ENCODE data around the gene HGD.

Gene HGD

DNA sequence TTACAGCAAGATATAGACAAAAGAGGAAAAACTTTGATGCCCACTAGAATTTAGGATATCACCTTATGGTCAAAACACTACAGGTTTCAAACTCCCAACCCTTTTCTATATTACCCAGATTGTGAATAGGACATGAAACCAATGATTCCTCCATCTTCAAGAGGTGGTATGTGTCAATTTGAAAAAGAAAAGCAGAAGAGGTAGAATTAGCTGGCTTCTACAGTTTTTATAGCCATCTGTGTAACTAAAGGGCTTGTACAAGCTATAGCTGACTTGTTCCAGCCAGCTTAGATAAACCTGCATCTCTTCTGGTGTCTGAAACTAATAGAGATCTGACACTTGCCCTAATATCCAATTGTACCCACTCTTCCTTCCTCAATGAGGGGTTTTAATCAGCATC, 24.9 kb upstream of the HGD start:
- TF ChIP-seq CTCF (IDR thresholded peaks at IDR 0.05; ENCODE audit: insufficient read depth, missing control alignments) = no peak
- no peak for DNase-seq (ENCODE audit: insufficient read length, low spot score)
- peak; percentile 21 for FAIRE-seq

- TF ChIP-seq CTCF (IDR thresholded peaks at IDR 0.05; ENCODE audit: insufficient read depth, missing control alignments) = no peak
- DNase-seq (ENCODE audit: insufficient read length, low spot score) (no peak), FAIRE-seq (no peak)
These were observed 24.0 kb upstream of the HGD start for GRCh38 chr3:120705884-120706582.

DNA sequence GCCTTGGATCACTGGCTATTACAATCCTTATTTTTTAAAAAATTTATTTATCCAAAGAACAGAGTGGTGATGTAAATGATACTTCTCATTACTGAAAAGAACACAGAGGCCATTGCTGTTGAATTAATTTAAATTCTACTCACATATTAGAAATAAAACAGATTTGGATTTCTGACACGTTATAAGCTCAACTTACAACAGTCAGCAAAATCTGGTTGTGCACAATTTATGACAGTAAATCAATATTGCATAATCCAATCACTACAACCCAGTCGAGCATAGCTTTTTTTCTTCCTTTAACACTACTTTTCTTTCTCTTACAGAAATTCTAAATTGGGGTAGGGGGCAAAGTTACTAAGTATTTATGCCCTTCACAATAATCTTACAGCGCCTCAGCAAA, 17.3 kb upstream of the HGD start:
- TF ChIP-seq CTCF (IDR thresholded peaks at IDR 0.05; ENCODE audit: insufficient read depth, missing control alignments) = no peak
- DNase-seq (ENCODE audit: insufficient read length, low spot score) (no peak), FAIRE-seq (peak; percentile 81)

DNA sequence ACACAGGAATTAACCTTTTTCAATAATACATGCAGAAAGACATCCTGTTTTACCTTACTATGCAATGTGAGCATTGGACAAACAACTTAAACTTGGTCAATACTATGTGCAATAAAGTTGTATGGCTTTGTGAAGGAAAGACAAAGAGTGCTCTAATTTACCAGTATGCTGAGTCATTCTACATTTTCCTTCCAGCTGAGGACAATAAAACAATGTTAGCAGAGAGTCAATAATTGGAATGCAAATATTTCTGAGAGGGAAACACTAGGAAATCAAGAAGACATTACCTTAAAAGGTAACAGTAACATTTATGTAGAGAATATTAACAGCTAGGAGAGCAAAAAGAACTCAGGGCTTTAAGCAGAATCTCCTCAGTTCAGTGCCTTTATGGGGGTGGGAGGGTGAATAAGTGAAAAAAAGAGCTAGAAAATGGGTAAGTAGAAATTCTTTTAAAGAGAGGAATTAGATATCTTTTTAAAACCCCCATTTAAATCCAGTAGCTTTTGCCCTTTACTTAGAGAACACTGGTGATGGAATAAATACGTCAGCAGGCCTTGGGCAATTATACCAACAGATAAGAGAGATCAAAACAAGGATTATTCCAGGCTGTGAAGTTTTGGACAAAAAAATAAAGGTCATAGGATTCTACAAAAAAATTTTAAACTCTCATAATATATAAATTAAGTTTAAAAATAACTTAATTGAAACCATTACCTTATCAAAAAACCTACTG, 11.6 kb upstream of the HGD start:
- TF ChIP-seq CTCF (IDR thresholded peaks at IDR 0.05; ENCODE audit: insufficient read depth, missing control alignments) = no peak
- FAIRE-seq = peak; percentile 21
- no peak for DNase-seq (ENCODE audit: insufficient read length, low spot score)

DNA sequence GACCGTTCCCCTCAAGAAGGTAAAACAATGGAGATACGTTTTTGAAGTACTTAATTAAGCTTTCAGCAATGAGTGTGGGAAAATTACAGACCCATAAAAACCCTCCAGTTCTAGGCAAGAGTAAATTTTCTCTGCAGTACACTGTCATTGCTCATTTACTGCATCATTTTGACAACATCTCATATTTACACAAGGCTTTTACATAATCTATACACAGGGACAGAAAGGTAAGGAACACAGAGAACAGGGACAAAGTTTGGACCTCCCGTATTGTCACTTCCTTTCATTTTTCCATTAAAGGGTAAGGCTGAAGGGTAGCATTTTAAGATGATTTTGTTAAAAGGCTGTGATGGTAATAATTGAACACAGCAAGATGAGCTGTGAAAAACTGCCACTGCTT, 7.4 kb upstream of the HGD start:
- DNase-seq (ENCODE audit: insufficient read length, low spot score) = no peak
- no peak for TF ChIP-seq CTCF (IDR thresholded peaks at IDR 0.05; ENCODE audit: insufficient read depth, missing control alignments)
- FAIRE-seq = no peak

- FAIRE-seq = no peak
- TF ChIP-seq CTCF (IDR thresholded peaks at IDR 0.05; ENCODE audit: insufficient read depth, missing control alignments) = no peak
- DNase-seq (ENCODE audit: insufficient read length, low spot score) = no peak
These were observed 6.1 kb upstream of the HGD start for GRCh38 chr3:120688121-120688520.

DNA sequence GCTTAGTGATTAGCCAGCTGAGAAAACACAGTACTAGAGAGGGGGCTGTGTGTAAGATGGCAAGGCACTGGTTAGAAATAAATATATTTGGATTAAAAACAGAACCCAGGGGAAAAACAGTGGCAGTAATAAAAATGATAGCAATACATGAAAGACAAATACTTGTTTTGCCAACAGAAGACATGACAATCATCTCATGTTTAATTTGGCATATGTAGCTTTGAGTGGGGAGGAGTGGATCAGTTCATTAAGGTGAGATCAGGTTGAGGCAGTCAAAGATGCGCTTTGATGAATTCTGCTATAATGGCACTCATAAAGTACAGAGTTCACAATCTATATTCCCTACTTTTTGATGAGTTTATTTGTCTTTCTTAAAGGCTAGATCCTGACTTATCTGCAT, 3.4 kb upstream of the HGD start:
- no peak for FAIRE-seq
- DNase-seq (ENCODE audit: insufficient read length, low spot score) = no peak
- TF ChIP-seq CTCF (IDR thresholded peaks at IDR 0.05; ENCODE audit: insufficient read depth, missing control alignments) = no peak

All from D721Med (cell line).